GM23338 (cell line): ENCODE results near the gene TMEM150C.

Experiments used
- CTCF ChIP-seq, 2 experiments: fragments of 200-600 bp in 1 of 2; sonication (generic) in 1 of 2; conservative IDR thresholded peaks; 2 replicates each; pipeline versions ENCODE4 v1.5.1 to v1.6.1; 2016 to 2017; ENCODE audit warnings: antibody characterized with exemption in 2 of 2, low read depth in 2 of 2, mild to moderate bottlenecking in 2 of 2, moderate library complexity in 1 of 2
- EZH2phosphoT487 ChIP-seq: fragments of 200-600 bp; sonication (generic); IDR thresholded peaks from one replicate; pipeline ENCODE4 v1.8.1; 2018; ENCODE audit warnings: antibody characterized with exemption; ENCODE audit not compliant: unreplicated experiment
- POLR2AphosphoS5 ChIP-seq: IDR thresholded peaks from 2 replicates; pipeline ENCODE4 v1.6.1; 2016; ENCODE audit warnings: antibody characterized with exemption, low read depth
- ZNF331 ChIP-seq: fragments of 250-450 bp; sonication (Bioruptor Pico); IDR thresholded peaks from 2 replicates; pipeline ENCODE4 v1.5.0; 2020; ENCODE audit warnings: low read depth, mild to moderate bottlenecking, moderate library complexity

GRCh38 chr4:82491251-82491960 lies 70.4 kb downstream of the TMEM150C start:
- TF ChIP-seq CTCF (conservative IDR thresholded peaks at IDR 0.05; ENCODE audit: low read depth in 2 of 2): no peak
- no peak for TF ChIP-seq EZH2phosphoT487
- no peak for TF ChIP-seq POLR2AphosphoS5
- TF ChIP-seq ZNF331 (CRISPR knock-in tag): no peak
